Endothelial cell of umbilical vein (primary cell): ENCODE measurements around the gene CCNH.

ENCODE experiments used
- CTCF ChIP-seq, 2 donors: IDR thresholded peaks; 1 replicate in 1 of 2; 2 replicates in 1 of 2; pipeline ENCODE4 v1.5.1; 2011; ENCODE audit warnings: low read length in 2 of 2, mild to moderate bottlenecking in 2 of 2, moderate library complexity in 2 of 2, control low read depth in 1 of 2, inconsistent platforms in 1 of 2, low read depth in 1 of 2; ENCODE audit not compliant: insufficient read depth in 1 of 2; ENCODE audit errors: extremely low read depth in 1 of 2
- EZH2 ChIP-seq: IDR thresholded peaks from 2 replicates; pipeline ENCODE4 v1.6.1; 2012; ENCODE audit warnings: borderline replicate concordance, low read depth, mild to moderate bottlenecking, moderate library complexity, low read length, inconsistent platforms; ENCODE audit not compliant: severe bottlenecking
- FOS ChIP-seq: IDR thresholded peaks from 2 replicates; pipeline ENCODE4 v1.6.1; 2011; ENCODE audit warnings: mild to moderate bottlenecking, low read length, moderate library complexity, borderline replicate concordance; ENCODE audit not compliant: insufficient read depth
- MAX ChIP-seq: IDR thresholded peaks from 2 replicates; pipeline ENCODE4 v1.6.1; 2011; ENCODE audit not compliant: insufficient read depth, insufficient read length
- POLR2A ChIP-seq: IDR thresholded peaks from 2 replicates; pipeline ENCODE4 v1.6.1; 2012; ENCODE audit warnings: low read depth, mild to moderate bottlenecking, control low read depth, low read length
- POLR2AphosphoS5 ChIP-seq: IDR thresholded peaks from 2 replicates; pipeline ENCODE4 v1.6.1; 2012; ENCODE audit warnings: low read depth, mild to moderate bottlenecking, control low read depth, low read length, moderate library complexity; ENCODE audit not compliant: insufficient read depth

- TF ChIP-seq EZH2, result no peak
- no peak for TF ChIP-seq POLR2A
- TF ChIP-seq CTCF (IDR thresholded peaks at IDR 0.05; ENCODE audit: extremely low read depth in 1 of 2, insufficient read depth in 1 of 2, low read depth in 1 of 2, low read length in 2 of 2), result no peak
- no peak for TF ChIP-seq POLR2AphosphoS5
- no peak for TF ChIP-seq MAX
- no peak for TF ChIP-seq FOS
Measured at GRCh38 chr5:87432460-87432859, 19.7 kb upstream of the CCNH start.
